ENCODE measurements around the gene PICK1.

Gene PICK1

GRCh38 chr22:38026130-38027111 lies 30.8 kb upstream of the PICK1 start:
- Mint-ChIP-seq H3K36me3 (ENCODE audit: low read depth) (no peaks in the 10 kb centered on the region), H3K27me3 (ENCODE audit: low read depth) (no peaks in the 10 kb centered on the region), H3K4me3 (no peak overlapping the region), H3K4me1 (ENCODE audit: low read depth) (no peaks in the 10 kb centered on the region), H3K9me3 (no peaks in the 10 kb centered on the region), H3K27ac (no peak overlapping the region)
- DNase-seq (ENCODE audit: low spot score), result no peak

GRCh38 chr22:38027487-38027886 lies 29.7 kb upstream of the PICK1 start:
- Mint-ChIP-seq H3K27me3 (ENCODE audit: low read depth) (no peaks in the 10 kb centered on the region), H3K4me1 (ENCODE audit: low read depth) (no peaks in the 10 kb centered on the region), H3K36me3 (ENCODE audit: low read depth) (no peaks in the 10 kb centered on the region), H3K4me3 (no peak overlapping the region), H3K27ac (peak overlapping the region; percentile 17), H3K9me3 (no peaks in the 10 kb centered on the region)
- DNase-seq (ENCODE audit: low spot score), result no peak

- Mint-ChIP-seq H3K4me3 (no peak overlapping the region), H3K27me3 (ENCODE audit: low read depth) (no peaks in the 10 kb centered on the region), H3K36me3 (ENCODE audit: low read depth) (no peaks in the 10 kb centered on the region), H3K27ac (no peak overlapping the region), H3K9me3 (no peaks in the 10 kb centered on the region), H3K4me1 (ENCODE audit: low read depth) (no peaks in the 10 kb centered on the region)
- no peak for DNase-seq (ENCODE audit: low spot score)
Measured at GRCh38 chr22:38028344-38029130, 28.7 kb upstream of the PICK1 start.

- no peak for DNase-seq (ENCODE audit: low spot score)
- H3K9me3 Mint-ChIP-seq, result no peaks in the 10 kb centered on the region
- H3K4me3 Mint-ChIP-seq, result no peak overlapping the region
- H3K36me3 Mint-ChIP-seq (ENCODE audit: low read depth), result no peaks in the 10 kb centered on the region
- no peaks in the 10 kb centered on the region for H3K27me3 Mint-ChIP-seq (ENCODE audit: low read depth)
- H3K4me1 Mint-ChIP-seq (ENCODE audit: low read depth), result no peaks in the 10 kb centered on the region
- H3K27ac Mint-ChIP-seq, result no peak overlapping the region
Measured at GRCh38 chr22:38029370-38029769, 27.8 kb upstream of the PICK1 start.

- Mint-ChIP-seq H3K27me3 (ENCODE audit: low read depth) (no peaks in the 10 kb centered on the region), H3K9me3 (no peaks in the 10 kb centered on the region), H3K36me3 (ENCODE audit: low read depth) (no peaks in the 10 kb centered on the region), H3K4me3 (no peak overlapping the region), H3K4me1 (ENCODE audit: low read depth) (no peaks in the 10 kb centered on the region), H3K27ac (no peak overlapping the region)
- DNase-seq (ENCODE audit: low spot score), result no peak
Measured at GRCh38 chr22:38029901-38030300, 27.3 kb upstream of the PICK1 start.

GRCh38 chr22:38030311-38031133 lies 26.7 kb upstream of the PICK1 start:
- Mint-ChIP-seq H3K4me3 (no peak overlapping the region), H3K27ac (no peak overlapping the region), H3K36me3 (ENCODE audit: low read depth) (no peaks in the 10 kb centered on the region), H3K9me3 (no peaks in the 10 kb centered on the region), H3K4me1 (ENCODE audit: low read depth) (no peaks in the 10 kb centered on the region), H3K27me3 (ENCODE audit: low read depth) (no peaks in the 10 kb centered on the region)
- no peak for DNase-seq (ENCODE audit: low spot score)

GRCh38 chr22:38031491-38031890 lies 25.7 kb upstream of the PICK1 start:
- Mint-ChIP-seq H3K36me3 (ENCODE audit: low read depth) (no peaks in the 10 kb centered on the region), H3K4me3 (no peak overlapping the region), H3K27ac (no peak overlapping the region), H3K9me3 (no peaks in the 10 kb centered on the region), H3K4me1 (ENCODE audit: low read depth) (no peaks in the 10 kb centered on the region), H3K27me3 (ENCODE audit: low read depth) (no peaks in the 10 kb centered on the region)
- no peak for DNase-seq (ENCODE audit: low spot score)

GRCh38 chr22:38032681-38033521 lies 24.3 kb upstream of the PICK1 start:
- no peaks in the 10 kb centered on the region for H3K9me3 Mint-ChIP-seq
- no peak for DNase-seq (ENCODE audit: low spot score)
- H3K4me1 Mint-ChIP-seq (ENCODE audit: low read depth), result no peaks in the 10 kb centered on the region
- no peaks in the 10 kb centered on the region for H3K36me3 Mint-ChIP-seq (ENCODE audit: low read depth)
- no peak overlapping the region for H3K4me3 Mint-ChIP-seq
- H3K27me3 Mint-ChIP-seq (ENCODE audit: low read depth), result no peaks in the 10 kb centered on the region
- no peak overlapping the region for H3K27ac Mint-ChIP-seq

- Mint-ChIP-seq H3K27ac (no peak overlapping the region), H3K36me3 (ENCODE audit: low read depth) (no peaks in the 10 kb centered on the region), H3K9me3 (no peaks in the 10 kb centered on the region)
Measured at GRCh38 chr22:38033522-38034277, 23.5 kb upstream of the PICK1 start.

GRCh38 chr22:38034278-38034882 lies 22.8 kb upstream of the PICK1 start:
- H3K36me3 Mint-ChIP-seq (ENCODE audit: low read depth), result no peaks in the 10 kb centered on the region
- no peak overlapping the region for H3K27ac Mint-ChIP-seq

More at GRCh38 chr22:38033522-38034277, 23.5 kb upstream of the PICK1 start:
- H3K4me1 Mint-ChIP-seq (ENCODE audit: low read depth), result no peaks in the 10 kb centered on the region
- no peaks in the 10 kb centered on the region for H3K27me3 Mint-ChIP-seq (ENCODE audit: low read depth)
- H3K4me3 Mint-ChIP-seq, result no peak overlapping the region
- no peak for DNase-seq (ENCODE audit: low spot score)

GRCh38 chr22:38034884-38035529 lies 22.2 kb upstream of the PICK1 start:
- Mint-ChIP-seq H3K4me1 (ENCODE audit: low read depth) (no peaks in the 10 kb centered on the region), H3K9me3 (no peaks in the 10 kb centered on the region)
- no peak for DNase-seq (ENCODE audit: low spot score)

More at GRCh38 chr22:38034278-38034882, 22.8 kb upstream of the PICK1 start:
- Mint-ChIP-seq H3K4me1 (ENCODE audit: low read depth) (no peaks in the 10 kb centered on the region), H3K27me3 (ENCODE audit: low read depth) (no peaks in the 10 kb centered on the region), H3K9me3 (no peaks in the 10 kb centered on the region), H3K4me3 (no peak overlapping the region)
- DNase-seq (ENCODE audit: low spot score), result no peak

GRCh38 chr22:38035530-38035885 lies 21.7 kb upstream of the PICK1 start:
- Mint-ChIP-seq H3K27me3 (ENCODE audit: low read depth) (no peaks in the 10 kb centered on the region), H3K27ac (no peak overlapping the region), H3K4me1 (ENCODE audit: low read depth) (no peaks in the 10 kb centered on the region), H3K9me3 (no peaks in the 10 kb centered on the region), H3K36me3 (ENCODE audit: low read depth) (no peaks in the 10 kb centered on the region), H3K4me3 (no peak overlapping the region)
- no peak for DNase-seq (ENCODE audit: low spot score)

More at GRCh38 chr22:38034884-38035529, 22.2 kb upstream of the PICK1 start:
- no peaks in the 10 kb centered on the region for H3K36me3 Mint-ChIP-seq (ENCODE audit: low read depth)
- H3K27ac Mint-ChIP-seq, result no peak overlapping the region
- no peaks in the 10 kb centered on the region for H3K27me3 Mint-ChIP-seq (ENCODE audit: low read depth)
- H3K4me3 Mint-ChIP-seq, result no peak overlapping the region

Measured in T-helper 2 cell treated with Interferon-gamma antibody and Interleukin-4, amounts not matched to agents 5 μg/mL and 100 μg/mL, for 36 hours (primary cell).